K562 (cell line): ENCODE results near the gene GAB2. TPM values are rescaled to one million over a fixed set of nuclear protein-coding genes. Genes with fewer than 3 reads are reported as not detected.

Experiments used
- ARID3B ChIP-seq: fragments of 250-450 bp; sonication (Bioruptor Pico); IDR thresholded peaks from 2 replicates; pipeline ENCODE4 v1.4.0; 2020; ENCODE audit warnings: borderline replicate concordance
- CBFB ChIP-seq: sonication (generic); formaldehyde crosslinking; IDR thresholded peaks from 2 replicates; pipeline ENCODE4 v1.4.0; 2020; ENCODE audit warnings: mild to moderate bottlenecking, missing genetic modification reagents
- HDAC1 ChIP-seq, 2 experiments: fragments of 450-650 bp; IDR thresholded peaks; 2 replicates each; pipeline ENCODE4 v1.6.1; 2016 to 2017; ENCODE audit warnings: inconsistent platforms in 1 of 2, mild to moderate bottlenecking in 1 of 2, moderate library complexity in 1 of 2
- HDGF ChIP-seq: fragments of 450-650 bp; IDR thresholded peaks from 2 replicates; pipeline ENCODE4 v1.6.1; 2016
- HMG20B ChIP-seq: fragments of 250-450 bp; sonication (Bioruptor Pico); IDR thresholded peaks from 2 replicates; pipeline ENCODE4 v1.5.0; 2021; ENCODE audit warnings: mild to moderate bottlenecking
- JUND ChIP-seq, 2 experiments: IDR thresholded peaks; 2 replicates in 1 of 2; 3 replicates in 1 of 2; pipeline ENCODE4 v1.6.1; 2011; ENCODE audit warnings: borderline replicate concordance in 2 of 2, low read depth in 2 of 2, low read length in 2 of 2, improper control_type of control experiment in 1 of 2, missing biosample characterization in 1 of 2, missing genetic modification characterization in 1 of 2, missing genetic modification reagents in 1 of 2
- NRF1 ChIP-seq, 2 experiments: fragments of 450-650 bp; IDR thresholded peaks in 1 of 2; conservative IDR thresholded peaks in 1 of 2; 2 replicates each; pipeline ENCODE4 v1.6.1; 2014; ENCODE audit warnings: mild to moderate bottlenecking in 2 of 2
- PPARD ChIP-seq: fragments of 250-450 bp; sonication (Bioruptor Pico); IDR thresholded peaks from 2 replicates; pipeline ENCODE4 v1.8.0; 2022; ENCODE audit warnings: inconsistent platforms, mild to moderate bottlenecking, moderate library complexity
- PYGO2 ChIP-seq: fragments of 450-650 bp; IDR thresholded peaks from 2 replicates; pipeline ENCODE4 v1.6.1; 2016; ENCODE audit warnings: mild to moderate bottlenecking, missing genetic modification characterization, moderate library complexity, missing compliant biosample characterization
- SMARCB1 ChIP-seq: IDR thresholded peaks from 2 replicates; pipeline ENCODE4 v1.6.1; 2011; ENCODE audit warnings: improper control_type of control experiment, low read depth; ENCODE audit not compliant: insufficient read length
- ZNF217 ChIP-seq: sonication (generic); formaldehyde crosslinking; IDR thresholded peaks from 2 replicates; pipeline ENCODE4 v1.8.0; 2022; ENCODE audit warnings: mild to moderate bottlenecking, missing genetic modification reagents
- ZNF518B ChIP-seq: fragments of 250-450 bp; sonication (Bioruptor Pico); IDR thresholded peaks from 2 replicates; pipeline ENCODE4 v1.5.0; 2021; ENCODE audit warnings: mild to moderate bottlenecking, moderate library complexity
- ZNF707 ChIP-seq: fragments of 250-450 bp; sonication (Bioruptor Pico); conservative IDR thresholded peaks from 2 replicates; pipeline ENCODE4 v1.8.0; 2022; ENCODE audit warnings: inconsistent platforms, mild to moderate bottlenecking, moderate library complexity
- polyA plus RNA-seq, 8 experiments: library from polyadenylated mRNA; depleted of rRNA in 4 of 8; stranded (reverse) in 5 of 8; unstranded in 3 of 8; fragments of >200 nt; fragmentation: Nextera tagmentation in 2 of 8; fragmentation: Illumina TruSeq in 1 of 8; extraction: Ambion mirVana in 2 of 8; extraction: Trizol in 1 of 8; gene quantifications; 2 replicates each; pipeline versions ENCODE4 v1.2.1 to v1.2.3, GENCODE V29; 2011 to 2014; ENCODE audit warnings: inconsistent platforms in 1 of 8, missing spikeins in 1 of 8
- total RNA-seq, 7 experiments: library from RNA; depleted of rRNA in 6 of 7; stranded (reverse); fragments of >200 nt in 6 of 7; fragmentation: Illumina TruSeq in 2 of 7; extraction: Trizol in 2 of 7; gene quantifications; 2 replicates each; pipeline versions ENCODE4 v1.2.1 to v1.2.3, GENCODE V29; 2011 to 2021; ENCODE audit warnings: low replicate concordance in 1 of 7
- TF ChIP-seq, protein P1 (sequence below): fragments of 150-350 bp; conservative IDR thresholded peaks from 2 replicates; pipeline ENCODE4 v1.6.1; 2014; ENCODE audit warnings: low read length
- TF ChIP-seq, protein P2 (sequence below): fragments of 250-450 bp; sonication (Bioruptor Pico); IDR thresholded peaks from 2 replicates; pipeline ENCODE4 v1.4.0; 2020; ENCODE audit warnings: mild to moderate bottlenecking

The GAB2 gene
- total and polyA plus RNA-seq, 9 of the 15 experiments (the other 6 are each of a cell fraction or from before 2014, with no cell fraction given): 2.3 to 35.2 (median 16.1) TPM

DNA sequence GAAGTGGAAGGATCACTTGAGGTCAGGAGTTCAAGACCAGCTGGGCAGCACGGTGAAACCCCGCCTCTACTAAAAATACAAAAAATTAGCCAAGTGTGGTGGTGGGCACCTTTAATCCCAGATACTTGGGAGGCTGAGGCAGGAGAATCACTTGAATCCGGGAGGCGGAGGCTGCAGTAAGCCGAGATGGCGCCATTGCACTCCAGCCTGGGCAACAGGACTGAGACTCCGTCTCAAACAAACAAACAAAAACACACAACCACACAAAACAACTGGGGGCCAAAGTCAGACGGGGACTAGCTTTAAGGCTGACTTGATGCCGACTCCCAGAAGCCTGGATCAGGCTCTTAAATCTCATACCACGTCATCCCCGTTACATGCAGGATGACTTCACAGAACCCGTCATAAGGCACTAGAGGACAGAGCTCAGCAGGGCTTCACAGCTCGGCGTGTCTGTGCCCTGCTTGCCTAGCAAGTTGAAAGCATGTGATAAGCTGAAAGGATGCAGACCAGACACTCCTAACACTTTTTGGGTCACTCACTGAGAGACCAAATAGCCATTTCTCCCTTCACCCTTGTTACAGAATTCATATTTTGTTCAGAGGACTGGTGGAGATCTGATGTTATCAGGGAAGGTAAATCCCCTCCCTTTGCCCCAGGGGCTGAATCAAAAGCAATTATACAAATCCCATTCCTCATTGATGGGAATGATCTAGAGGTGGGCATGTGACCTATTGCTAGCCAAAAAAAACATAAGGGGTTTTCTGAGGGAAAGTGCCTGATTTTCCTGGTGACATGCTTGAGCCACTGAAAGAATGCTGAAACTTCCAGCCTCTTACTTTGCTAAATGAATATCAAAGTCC, 65.4 kb downstream of the GAB2 start (continued):
- TF ChIP-seq, protein P1, sequence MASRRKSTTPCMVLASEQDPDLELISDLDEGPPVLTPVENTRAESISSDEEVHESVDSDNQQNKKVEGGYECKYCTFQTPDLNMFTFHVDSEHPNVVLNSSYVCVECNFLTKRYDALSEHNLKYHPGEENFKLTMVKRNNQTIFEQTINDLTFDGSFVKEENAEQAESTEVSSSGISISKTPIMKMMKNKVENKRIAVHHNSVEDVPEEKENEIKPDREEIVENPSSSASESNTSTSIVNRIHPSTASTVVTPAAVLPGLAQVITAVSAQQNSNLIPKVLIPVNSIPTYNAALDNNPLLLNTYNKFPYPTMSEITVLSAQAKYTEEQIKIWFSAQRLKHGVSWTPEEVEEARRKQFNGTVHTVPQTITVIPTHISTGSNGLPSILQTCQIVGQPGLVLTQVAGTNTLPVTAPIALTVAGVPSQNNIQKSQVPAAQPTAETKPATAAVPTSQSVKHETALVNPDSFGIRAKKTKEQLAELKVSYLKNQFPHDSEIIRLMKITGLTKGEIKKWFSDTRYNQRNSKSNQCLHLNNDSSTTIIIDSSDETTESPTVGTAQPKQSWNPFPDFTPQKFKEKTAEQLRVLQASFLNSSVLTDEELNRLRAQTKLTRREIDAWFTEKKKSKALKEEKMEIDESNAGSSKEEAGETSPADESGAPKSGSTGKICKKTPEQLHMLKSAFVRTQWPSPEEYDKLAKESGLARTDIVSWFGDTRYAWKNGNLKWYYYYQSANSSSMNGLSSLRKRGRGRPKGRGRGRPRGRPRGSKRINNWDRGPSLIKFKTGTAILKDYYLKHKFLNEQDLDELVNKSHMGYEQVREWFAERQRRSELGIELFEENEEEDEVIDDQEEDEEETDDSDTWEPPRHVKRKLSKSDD: no peak
- 0 out of 4 replicates have a peak, but pooled peaks of 1 of the 2 experiments have one; percentile 9 for TF ChIP-seq NRF1 (conservative IDR thresholded peaks at IDR 0.05 in 1 of 2, IDR thresholded peaks at IDR 0.05 in 1 of 2)
- TF ChIP-seq JUND (IDR thresholded peaks at IDR 0.05; ENCODE audit: borderline replicate concordance, low read depth, low read length): peak; percentile 83
- TF ChIP-seq JUND (tag; IDR thresholded peaks at IDR 0.05; ENCODE audit: borderline replicate concordance, low read depth, low read length): peak; percentile 81; the same call in 2 of the 3 replicates
- no peak for TF ChIP-seq SMARCB1
- TF ChIP-seq CBFB (CRISPR knock-in tag): no peak
- peak in 1 of 2 experiments; percentile 38; a peak in 1 of 4 replicates for TF ChIP-seq HDAC1 (IDR thresholded peaks at IDR 0.05)
- TF ChIP-seq ZNF217: no peak
- TF ChIP-seq, protein P2, sequence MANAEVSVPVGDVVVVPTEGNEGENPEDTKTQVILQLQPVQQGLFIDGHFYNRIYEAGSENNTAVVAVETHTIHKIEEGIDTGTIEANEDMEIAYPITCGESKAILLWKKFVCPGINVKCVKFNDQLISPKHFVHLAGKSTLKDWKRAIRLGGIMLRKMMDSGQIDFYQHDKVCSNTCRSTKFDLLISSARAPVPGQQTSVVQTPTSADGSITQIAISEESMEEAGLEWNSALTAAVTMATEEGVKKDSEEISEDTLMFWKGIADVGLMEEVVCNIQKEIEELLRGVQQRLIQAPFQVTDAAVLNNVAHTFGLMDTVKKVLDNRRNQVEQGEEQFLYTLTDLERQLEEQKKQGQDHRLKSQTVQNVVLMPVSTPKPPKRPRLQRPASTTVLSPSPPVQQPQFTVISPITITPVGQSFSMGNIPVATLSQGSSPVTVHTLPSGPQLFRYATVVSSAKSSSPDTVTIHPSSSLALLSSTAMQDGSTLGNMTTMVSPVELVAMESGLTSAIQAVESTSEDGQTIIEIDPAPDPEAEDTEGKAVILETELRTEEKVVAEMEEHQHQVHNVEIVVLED: 0 out of 2 replicates have a peak, but pooled peaks have one; percentile 3
- no peak for TF ChIP-seq ZNF518B (CRISPR knock-in tag)
- no peak for TF ChIP-seq ARID3B (CRISPR knock-in tag)
- TF ChIP-seq ZNF707: no peak
- TF ChIP-seq HDGF: no peak
- TF ChIP-seq PPARD (CRISPR knock-in tag): no peak
- TF ChIP-seq HMG20B (CRISPR knock-in tag): no peak
- no peak for TF ChIP-seq PYGO2 (tag)
